GM12878 (cell line): Measurements from ENCODE around the gene RXFP1. TPM values are rescaled to one million over a fixed set of nuclear protein-coding genes. Genes with fewer than 3 reads are reported as not detected.

Experiments
- BCLAF1 ChIP-seq: fragments of 450-650 bp; IDR thresholded peaks from 2 replicates; pipeline ENCODE4 v1.6.1; 2017; ENCODE audit warnings: antibody characterized with exemption, mild to moderate bottlenecking, moderate library complexity
- CREM ChIP-seq: IDR thresholded peaks from 2 replicates; pipeline ENCODE4 v1.6.1; 2014; ENCODE audit warnings: antibody characterized with exemption, low read depth
- PRDM15 ChIP-seq: fragments of 450-650 bp; formaldehyde crosslinking; IDR thresholded peaks from 2 replicates; pipeline ENCODE4 v1.4.0; 2020; ENCODE audit warnings: mild to moderate bottlenecking, moderate library complexity
- REST ChIP-seq: IDR thresholded peaks from 2 replicates; pipeline ENCODE4 v1.6.1; 2012; ENCODE audit warnings: mild to moderate bottlenecking, low read depth, low read length
- STAT1 ChIP-seq: fragments of 450-650 bp; conservative IDR thresholded peaks from 2 replicates; pipeline ENCODE4 v1.6.1; 2014; ENCODE audit warnings: antibody characterized with exemption, mild to moderate bottlenecking
- WRNIP1 ChIP-seq: IDR thresholded peaks from 2 replicates; pipeline ENCODE4 v1.6.1; 2011; ENCODE audit warnings: low read depth, low read length, improper control_type of control experiment, borderline replicate concordance
- ZBED1 ChIP-seq: IDR thresholded peaks from 2 replicates; pipeline ENCODE4 v1.6.1; 2016; ENCODE audit warnings: borderline replicate concordance
- ZBTB40 ChIP-seq: fragments of 450-650 bp; IDR thresholded peaks from 2 replicates; pipeline ENCODE4 v1.6.1; 2016; ENCODE audit warnings: mild to moderate bottlenecking, moderate library complexity, borderline replicate concordance
- ZNF592 ChIP-seq: fragments of 450-650 bp; IDR thresholded peaks from 2 replicates; pipeline ENCODE4 v1.6.1; 2017; ENCODE audit warnings: mild to moderate bottlenecking, moderate library complexity
- polyA plus RNA-seq, 11 experiments: library from polyadenylated mRNA; depleted of rRNA in 4 of 11; unstranded in 6 of 11; stranded (reverse) in 5 of 11; fragments of >200 nt; fragmentation: Nextera tagmentation in 4 of 11; fragmentation: Illumina TruSeq in 1 of 11; extraction: Ambion mirVana in 4 of 11; extraction: Trizol in 1 of 11; gene quantifications; 1 replicate in 1 of 11; 2 replicates in 10 of 11; pipeline versions ENCODE4 v1.2.1 to v1.2.3, GENCODE V29; 2011 to 2016; ENCODE audit warnings: inconsistent platforms in 2 of 11, missing spikeins in 2 of 11, low read depth in 1 of 11
- total RNA-seq, 4 experiments: library from RNA; depleted of rRNA in 3 of 4; stranded (reverse); fragments of >200 nt in 3 of 4; fragmentation: Illumina TruSeq in 1 of 4; extraction: Trizol in 1 of 4; gene quantifications; 2 replicates each; pipeline versions ENCODE4 v1.2.1 to v1.2.3, GENCODE V29; 2013 to 2021

Gene RXFP1
- total and polyA plus RNA-seq, 10 of the 15 experiments (the other 5 are each of a cell fraction or from before 2014, with no cell fraction given), result 0.12 TPM; not detected in 9

- TF ChIP-seq ZBTB40, result no peak
- no peak for TF ChIP-seq CREM
- TF ChIP-seq REST, result no peak
- TF ChIP-seq PRDM15 (CRISPR knock-in tag), result no peak
- TF ChIP-seq STAT1, result no peak
- no peak for TF ChIP-seq ZBED1
- TF ChIP-seq WRNIP1, result no peak
- no peak for TF ChIP-seq BCLAF1
- TF ChIP-seq ZNF592, result no peak
These were observed 31.7 kb downstream of the RXFP1 start (continued) for GRCh38 chr4:158553364-158553763.
